SW480 (cell line): ENCODE results near the gene ENPEP.
A peak's percentile ranks its signal among the peaks of the same experiment; 100 is the strongest.
"Not testable (repeated sequence)": the region's sequence is repeated elsewhere in the genome, so short reads cannot be mapped to it uniquely, and the experiment has no call there.

ENCODE experiments used
- DNase-seq: peaks from one replicate; pipeline ENCODE4 v3.0.0-alpha.2; 2016; ENCODE audit warnings: low spot score

Gene ENPEP

GRCh38 chr4:110516106-110516922, 40.4 kb downstream of the ENPEP start:
- peak; percentile 78 for DNase-seq

DNA sequence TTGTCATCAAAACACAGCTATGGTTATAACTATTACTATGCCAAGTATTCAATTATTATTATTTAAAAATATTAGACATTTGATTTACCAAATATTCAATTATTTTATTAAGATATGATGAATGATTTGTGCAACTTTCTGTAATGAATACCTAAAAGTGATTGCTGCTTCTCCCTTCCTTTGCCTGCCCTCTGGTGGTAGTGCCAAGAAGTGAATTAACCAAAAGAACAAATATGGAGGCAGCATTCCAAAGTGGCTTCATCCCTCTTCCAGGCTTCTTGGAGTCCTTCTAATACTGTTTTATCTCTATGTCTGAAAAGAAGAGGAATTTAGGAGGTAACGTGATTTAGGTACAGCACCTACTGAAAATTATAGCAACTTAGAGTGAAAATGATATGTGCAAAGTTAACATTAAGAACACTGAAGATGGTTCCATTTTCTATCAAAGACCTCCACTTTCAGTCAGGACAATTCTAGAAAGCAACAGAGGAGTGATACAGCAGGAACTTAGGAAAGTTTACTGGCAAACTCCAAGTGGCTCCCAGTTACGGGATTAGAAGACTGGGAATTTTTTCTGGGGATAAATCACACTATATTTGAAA, 43.0 kb downstream of the ENPEP start:
- DNase-seq, result peak; percentile 11

DNA sequence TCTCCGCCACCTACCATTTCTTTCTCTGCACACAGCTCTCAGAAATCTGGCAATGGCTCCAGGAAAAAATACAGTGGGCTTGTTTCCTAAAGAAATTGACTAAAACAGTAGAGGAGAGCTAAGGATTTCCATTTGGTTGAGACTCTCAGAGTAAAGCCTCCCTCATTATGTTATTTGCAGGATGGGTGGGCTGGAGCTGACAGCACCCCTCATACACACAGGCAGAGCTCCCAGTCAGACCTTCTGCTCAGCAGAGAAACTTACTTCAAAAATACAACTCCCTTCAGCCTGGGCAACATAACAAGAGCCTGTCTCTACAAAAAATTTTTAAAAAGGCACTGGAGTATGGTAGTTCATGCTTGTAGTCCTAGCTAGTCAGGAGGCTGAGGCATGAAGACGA, 44.9 kb downstream of the ENPEP start:
- no peak for DNase-seq

DNA sequence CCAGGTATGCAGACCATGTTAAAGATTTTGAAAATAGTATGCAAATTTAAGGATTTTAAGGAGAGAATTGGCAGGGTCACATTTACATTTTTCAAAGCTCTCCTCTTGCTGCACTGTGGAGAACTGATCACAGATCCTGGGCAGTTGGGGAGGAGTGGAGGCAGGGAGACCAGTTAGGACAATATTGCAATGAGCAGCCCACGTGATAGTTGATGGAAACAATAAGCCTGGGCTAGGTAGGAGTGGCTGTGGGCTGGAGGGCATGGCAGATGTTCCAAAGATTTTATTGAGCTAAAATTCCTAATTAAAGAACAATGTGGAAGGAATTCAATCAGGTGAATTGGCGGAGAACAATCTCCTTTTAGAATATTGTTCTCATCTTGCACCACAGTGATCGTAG, 50.6 kb downstream of the ENPEP start:
- no peak for DNase-seq

DNA sequence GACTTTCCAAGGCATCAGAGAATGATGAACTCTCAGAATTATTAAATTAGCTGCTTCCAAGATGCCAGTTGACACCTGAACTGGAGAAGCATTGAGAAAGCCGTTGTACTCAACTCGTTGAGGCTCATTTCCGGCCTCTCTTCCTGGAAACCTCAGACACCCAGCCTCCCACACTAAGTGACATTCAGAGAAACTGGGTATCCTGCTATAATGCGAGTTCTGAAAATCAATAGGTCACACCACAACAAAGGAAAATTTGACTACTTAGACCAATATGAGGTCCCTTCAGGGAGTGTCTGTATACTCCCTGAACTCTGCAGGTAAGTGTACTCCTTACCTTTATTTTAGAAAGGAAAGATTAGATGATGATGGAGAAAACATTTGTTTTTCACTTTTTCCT, 51.2 kb downstream of the ENPEP start:
- no peak for DNase-seq

GRCh38 chr4:110532901-110533589, 57.1 kb downstream of the ENPEP start:
- no peak for DNase-seq

GRCh38 chr4:110533590-110533910, 57.6 kb downstream of the ENPEP start:
- no peak for DNase-seq

- DNase-seq, result peak; percentile 66
Observed at GRCh38 chr4:110533940-110534339, 58.0 kb downstream of the ENPEP start.

GRCh38 chr4:110540581-110540980, 64.6 kb downstream of the ENPEP start:
- no peak for DNase-seq

- no peak for DNase-seq
Observed at GRCh38 chr4:110540982-110541451, 65.1 kb downstream of the ENPEP start.

- no peak for DNase-seq
Observed at GRCh38 chr4:110543577-110543976, 67.6 kb downstream of the ENPEP start.

DNA sequence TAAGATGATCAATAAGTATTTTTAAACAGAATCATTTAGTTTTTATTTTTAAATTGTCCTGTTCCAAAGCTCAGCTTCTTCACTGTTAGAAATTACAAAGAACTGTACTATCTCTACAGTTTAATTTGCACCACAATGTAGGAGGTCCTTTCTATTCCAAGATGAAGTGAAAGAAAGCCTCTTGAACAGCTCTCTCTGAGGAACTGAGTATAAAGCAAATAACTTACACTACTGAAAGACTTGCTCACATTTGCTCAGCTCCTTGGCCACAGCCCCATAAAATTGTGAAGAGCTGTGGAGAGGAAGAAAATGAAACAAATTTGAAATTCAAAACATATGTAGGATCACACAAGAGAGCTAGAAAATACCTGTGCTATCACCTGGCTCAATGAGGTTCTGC, 68.6 kb downstream of the ENPEP start:
- DNase-seq, result no peak

GRCh38 chr4:110550260-110550659, 74.3 kb downstream of the ENPEP start:
- no peak for DNase-seq

DNA sequence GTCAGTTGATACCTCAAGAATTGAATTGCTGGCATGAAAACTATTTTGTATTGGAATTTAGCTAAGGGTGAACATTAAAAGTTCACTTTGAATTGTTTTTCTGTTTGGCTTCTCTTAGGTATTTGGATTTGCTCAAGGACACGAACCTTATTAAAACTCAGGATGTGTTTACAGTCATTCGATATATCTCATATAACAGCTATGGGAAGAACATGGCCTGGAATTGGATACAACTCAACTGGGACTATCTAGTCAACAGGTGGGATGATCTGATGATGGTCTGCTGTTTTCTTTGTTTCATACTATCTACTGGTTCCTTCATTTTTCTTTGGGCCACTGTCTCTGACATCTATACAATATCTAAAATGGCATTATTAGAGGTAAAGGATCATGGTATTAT, 77.2 kb downstream of the ENPEP start:
- no peak for DNase-seq

GRCh38 chr4:110567214-110567613, 91.3 kb downstream of the ENPEP start:
- DNase-seq, result no peak

DNA sequence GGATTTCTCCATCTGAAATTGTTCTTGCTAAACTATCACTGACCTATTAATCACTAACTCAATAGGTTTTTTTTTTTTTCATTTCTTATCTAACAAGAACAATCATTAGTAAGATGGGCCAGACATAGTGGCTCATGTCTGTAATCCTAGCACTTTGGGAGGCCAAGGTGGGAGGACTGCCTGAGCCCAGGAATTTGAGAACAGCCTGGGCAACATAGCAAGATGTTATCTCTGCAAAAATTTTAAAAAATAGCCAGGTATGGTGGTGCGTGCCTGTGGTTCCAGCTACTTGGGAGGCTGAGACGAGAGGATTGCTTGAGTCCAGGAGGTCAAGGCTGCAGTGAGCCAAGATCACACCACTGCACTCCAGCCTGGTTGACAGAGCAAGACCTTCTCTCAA, 100.7 kb downstream of the ENPEP start:
- not testable (repeated sequence) for DNase-seq

DNA sequence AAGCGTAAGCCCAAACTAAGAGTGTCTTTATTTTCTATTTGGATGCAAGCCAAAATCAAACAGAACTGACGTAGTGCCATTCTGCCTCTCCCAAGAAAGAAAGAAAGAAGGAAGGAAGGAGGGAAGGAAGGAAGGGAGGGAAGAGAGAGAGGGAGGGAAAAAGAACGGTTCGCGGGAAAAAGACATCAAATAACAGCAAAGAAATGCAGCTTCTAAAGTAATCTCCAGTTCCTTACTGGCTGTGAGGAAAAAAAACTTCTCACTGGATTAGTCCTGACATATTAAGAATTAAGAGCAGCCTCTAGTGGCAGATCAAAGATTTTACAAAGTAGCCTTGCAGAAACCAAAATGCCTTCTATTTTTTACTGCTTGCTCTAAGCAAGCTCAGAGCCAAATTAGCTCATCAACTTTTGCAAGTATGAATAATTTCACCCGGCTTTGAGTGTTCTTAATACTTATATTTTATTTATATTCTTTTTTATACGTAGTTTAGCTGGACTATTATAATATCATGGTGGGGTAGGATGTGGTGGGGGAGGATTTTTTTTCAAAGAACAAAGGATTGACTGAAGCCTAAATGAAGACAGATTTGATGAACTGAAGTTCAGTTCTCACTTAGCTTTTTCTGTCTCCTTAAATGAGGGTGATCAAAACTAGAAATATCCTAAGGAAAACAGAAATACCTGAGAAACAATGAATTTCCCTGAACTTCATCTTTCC, 110.3 kb downstream of the ENPEP start:
- peak; percentile 37 for DNase-seq

DNA sequence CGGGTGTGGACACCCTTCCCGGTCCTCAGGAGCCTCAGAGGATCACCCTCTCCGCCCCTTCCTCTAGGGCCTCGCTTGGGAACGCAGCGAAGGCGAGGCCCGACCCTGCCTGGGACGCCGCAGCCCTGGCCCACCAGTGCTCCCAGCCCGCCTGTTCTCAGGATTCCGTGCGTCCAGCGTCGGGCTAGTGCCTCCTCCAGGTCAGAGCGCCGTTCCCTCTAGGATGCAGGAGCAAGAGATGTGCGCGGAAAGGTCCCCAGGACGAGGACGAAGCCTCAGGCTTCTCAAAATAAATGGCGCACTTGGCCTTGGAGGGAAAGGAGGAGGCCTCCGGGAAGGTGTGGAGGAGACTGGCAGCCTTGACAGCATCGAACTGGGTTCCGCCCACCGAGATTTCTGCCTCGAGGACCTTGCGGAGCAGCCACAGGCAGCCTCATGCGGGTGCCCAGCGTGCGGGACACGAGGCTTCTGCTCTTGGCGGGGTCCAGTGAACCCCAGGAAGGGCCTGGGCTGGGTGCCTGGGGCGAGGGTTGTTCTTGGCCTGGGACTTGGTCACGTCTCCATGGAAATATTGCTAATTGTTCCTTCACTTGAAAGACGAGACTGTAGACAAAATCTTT, 111.8 kb downstream of the ENPEP start:
- DNase-seq, result no peak

DNA sequence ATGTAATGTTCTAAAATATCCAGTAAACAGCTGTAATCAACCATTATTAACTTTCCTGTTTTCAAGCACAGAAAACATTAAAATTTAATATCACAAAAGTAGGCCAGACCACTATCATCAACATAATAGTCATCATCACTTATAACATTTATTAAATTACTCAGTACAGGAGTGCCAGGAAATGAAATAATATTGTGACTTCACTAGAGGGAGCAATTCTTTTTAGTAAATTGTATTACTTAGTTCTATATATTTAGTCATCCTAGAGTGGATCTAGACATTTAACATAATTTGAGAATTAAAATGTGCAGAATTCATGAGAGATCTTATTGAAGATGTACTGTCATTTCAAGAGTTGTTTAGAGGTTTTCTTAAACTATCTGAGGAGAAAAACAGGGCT, 113.3 kb downstream of the ENPEP start:
- peak; percentile 5 for DNase-seq

- DNase-seq, result no peak
Observed at GRCh38 chr4:110595583-110595982, 119.6 kb downstream of the ENPEP start.

DNA sequence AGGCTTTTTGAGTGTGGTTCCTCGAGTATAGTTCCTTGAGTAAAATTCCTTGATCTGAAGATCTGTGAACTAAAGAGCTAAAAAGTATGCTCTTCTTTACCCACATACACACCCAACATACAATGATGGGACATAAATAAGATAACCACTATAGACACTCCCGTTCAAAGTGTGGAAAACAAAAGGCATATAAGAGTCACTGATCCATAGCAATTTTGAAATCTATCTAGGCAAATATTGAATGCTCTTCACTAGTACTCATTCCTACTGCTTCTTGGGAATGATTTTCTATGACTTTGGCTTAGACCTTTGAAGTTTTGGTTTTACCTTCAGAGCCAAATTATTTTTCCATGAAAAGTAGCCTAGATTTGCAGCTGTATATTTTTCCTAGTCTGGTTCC, 120.5 kb downstream of the ENPEP start:
- no peak for DNase-seq

GRCh38 chr4:110597582-110597981, 121.6 kb downstream of the ENPEP start:
- DNase-seq, result no peak
